Superior temporal gyrus (tissue), 1 donor: ENCODE results near the gene POC1B.

Experiments used
- DNase-seq: peaks from one replicate; pipeline ENCODE4 v3.0.0-alpha.2; 2016; ENCODE audit errors: extremely low spot score

Gene POC1B

GRCh38 chr12:89525824-89526770 lies at the start of gene POC1B:
Gene POC1B (minus strand): TSS chr12:89526047. CDS start chr12:89525895, 152 bp downstream.
- peak; percentile 94 for DNase-seq

- DNase-seq: no peak
These were observed 49.5 kb upstream of the POC1B start for GRCh38 chr12:89575374-89575773.

- no peak for DNase-seq
These were observed 48.9 kb upstream of the POC1B start for GRCh38 chr12:89574736-89575208.

GRCh38 chr12:89573051-89573810 lies 47.4 kb upstream of the POC1B start:
- no peak for DNase-seq

GRCh38 chr12:89571491-89572195 lies 45.8 kb upstream of the POC1B start:
- DNase-seq: no peak

GRCh38 chr12:89568484-89568883 lies 42.6 kb upstream of the POC1B start:
- no peak for DNase-seq

- no peak for DNase-seq
These were observed 41.9 kb upstream of the POC1B start for GRCh38 chr12:89567691-89568239.

GRCh38 chr12:89566615-89567014 lies 40.8 kb upstream of the POC1B start:
- DNase-seq: no peak

GRCh38 chr12:89565002-89565401 lies 39.2 kb upstream of the POC1B start:
- DNase-seq: no peak

- no peak for DNase-seq
These were observed 33.9 kb upstream of the POC1B start for GRCh38 chr12:89559753-89560152.

GRCh38 chr12:89556976-89557375 lies 31.1 kb upstream of the POC1B start:
- DNase-seq: no peak

- DNase-seq: no peak
These were observed 26.5 kb upstream of the POC1B start for GRCh38 chr12:89552376-89552775.

- no peak for DNase-seq
These were observed 25.9 kb upstream of the POC1B start for GRCh38 chr12:89551747-89552146.

- DNase-seq: peak; percentile 51
These were observed 21.3 kb upstream of the POC1B start for GRCh38 chr12:89547101-89547500.

- no peak for DNase-seq
These were observed 20.3 kb upstream of the POC1B start for GRCh38 chr12:89546151-89546550.

- no peak for DNase-seq
These were observed 18.9 kb upstream of the POC1B start for GRCh38 chr12:89544681-89545184.

- peak; percentile 42 for DNase-seq
These were observed 18.2 kb upstream of the POC1B start for GRCh38 chr12:89544022-89544421.

- DNase-seq: peak; percentile 89
These were observed 17.2 kb upstream of the POC1B start for GRCh38 chr12:89542912-89543592.

GRCh38 chr12:89542236-89542635 lies 16.4 kb upstream of the POC1B start:
- DNase-seq: no peak

- no peak for DNase-seq
These were observed 14.7 kb upstream of the POC1B start for GRCh38 chr12:89540586-89540985.
